NCI-H187 treated with DMSO at 0.1 percent for 48 hours (cell line): ENCODE data around the gene ONECUT3.
"Not testable (repeated sequence)": the region's sequence is repeated elsewhere in the genome, so short reads cannot be mapped to it uniquely, and the experiment has no call there.

Experiments used
- DNase-seq: peaks from one replicate; lab custom pipeline; 2025; lab: John Stamatoyannopoulos, UW

The ONECUT3 gene

GRCh38 chr19:1794424-1795172, 41.3 kb downstream of the ONECUT3 start:
- DNase-seq, result no peak

- no peak for DNase-seq
Measured at GRCh38 chr19:1796395-1797142, 43.3 kb downstream of the ONECUT3 start.

GRCh38 chr19:1797313-1797712, 44.0 kb downstream of the ONECUT3 start:
- DNase-seq, result not testable (repeated sequence)

GRCh38 chr19:1799695-1800342, 46.5 kb downstream of the ONECUT3 start:
- no peak for DNase-seq

GRCh38 chr19:1804858-1805257, 51.6 kb downstream of the ONECUT3 start:
- DNase-seq, result no peak

GRCh38 chr19:1805401-1806183, 52.3 kb downstream of the ONECUT3 start:
- no peak for DNase-seq

GRCh38 chr19:1806184-1807029, 53.1 kb downstream of the ONECUT3 start:
- no peak for DNase-seq

- no peak for DNase-seq
Measured at GRCh38 chr19:1807030-1807694, 53.9 kb downstream of the ONECUT3 start.

- DNase-seq, result no peak
Measured at GRCh38 chr19:1807695-1808394, 54.5 kb downstream of the ONECUT3 start.

GRCh38 chr19:1808395-1808731, 55.1 kb downstream of the ONECUT3 start:
- no peak for DNase-seq

GRCh38 chr19:1809678-1810077, 56.4 kb downstream of the ONECUT3 start:
- no peak for DNase-seq

- no peak for DNase-seq
Measured at GRCh38 chr19:1810439-1811160, 57.3 kb downstream of the ONECUT3 start.

GRCh38 chr19:1811472-1811894, 58.2 kb downstream of the ONECUT3 start:
- no peak for DNase-seq

GRCh38 chr19:1811942-1812425, 58.7 kb downstream of the ONECUT3 start, which contains the start of gene ATP8B3:
TSS of gene ATP8B3 (minus strand) at chr19:1812276. CDS start at chr19:1811736, 540 bp downstream.
- DNase-seq, result no peak

GRCh38 chr19:1812426-1813191, 59.3 kb downstream of the ONECUT3 start:
- DNase-seq, result peak; percentile 56

GRCh38 chr19:1813192-1814182, 60.2 kb downstream of the ONECUT3 start:
- DNase-seq, result no peak

- DNase-seq, result no peak
Measured at GRCh38 chr19:1814391-1814790, 61.1 kb downstream of the ONECUT3 start.
